ENCODE results near the gene PLAAT3.
"Not testable (repeated sequence)": the region's sequence is repeated elsewhere in the genome, so short reads cannot be mapped to it uniquely, and the experiment has no call there.

Gene PLAAT3

DNA sequence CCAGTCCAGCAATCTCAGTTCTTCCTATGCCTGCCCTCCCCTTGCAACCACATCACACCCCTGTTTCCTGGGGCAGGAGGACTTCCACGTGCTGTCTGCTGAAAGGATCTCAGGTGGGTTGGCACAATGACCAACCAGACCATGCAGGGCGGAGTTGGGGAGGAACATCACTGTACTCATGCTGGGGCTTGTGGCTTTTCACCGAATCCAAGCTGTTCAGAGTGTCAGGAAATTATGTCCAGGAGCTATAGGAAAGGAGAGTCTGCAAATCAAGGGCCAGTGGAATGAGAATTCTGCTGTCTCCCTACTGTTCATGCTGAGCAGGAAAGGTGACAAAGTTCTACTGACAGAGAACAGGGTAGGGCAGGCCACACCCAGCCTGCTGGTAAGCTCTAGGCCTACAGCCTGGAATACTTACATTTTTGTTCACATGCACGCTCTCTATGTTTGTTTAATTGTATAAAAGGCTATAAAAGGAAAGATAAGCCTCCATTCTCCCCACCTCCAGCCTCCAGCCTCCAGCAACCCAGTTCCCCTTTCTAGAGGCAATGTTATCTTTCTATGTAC is 49.4 kb downstream of the PLAAT3 start:
- peak; percentile 53 for DNase-seq

DNA sequence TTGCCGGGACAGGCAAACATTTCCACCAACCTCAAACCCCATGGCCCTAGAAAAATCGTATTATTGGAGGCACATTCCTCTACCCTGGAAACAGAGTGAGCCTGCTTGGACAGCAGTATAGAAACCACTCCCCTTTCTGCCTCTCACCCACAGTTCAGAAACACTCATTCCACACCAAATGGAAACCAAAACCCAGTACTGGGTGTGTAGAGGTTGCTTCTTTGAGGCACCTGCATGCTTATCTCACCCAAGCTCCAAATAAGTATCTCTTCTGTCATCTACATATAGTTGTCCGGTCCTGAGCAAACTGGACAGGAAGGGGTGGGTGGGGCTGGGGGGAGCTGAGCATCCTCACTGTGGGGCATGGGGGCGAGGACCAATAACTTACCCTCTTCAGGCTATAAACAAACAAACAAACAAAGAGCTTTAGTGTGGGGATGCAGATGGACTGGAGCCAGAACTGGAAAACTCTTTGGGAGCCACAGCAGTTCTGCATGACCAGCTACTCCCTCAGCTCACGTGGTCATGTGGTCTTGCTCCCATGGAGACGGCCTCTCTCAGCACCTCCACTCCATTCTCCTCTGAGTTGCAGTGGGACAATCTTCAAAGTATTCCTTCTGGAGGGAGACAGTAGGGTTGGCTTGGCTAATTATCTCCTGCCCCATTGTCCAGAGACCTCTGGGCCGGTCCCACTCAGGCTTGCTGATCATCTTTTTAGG is 50.0 kb downstream of the PLAAT3 start:
- DNase-seq, result peak; percentile 85

DNA sequence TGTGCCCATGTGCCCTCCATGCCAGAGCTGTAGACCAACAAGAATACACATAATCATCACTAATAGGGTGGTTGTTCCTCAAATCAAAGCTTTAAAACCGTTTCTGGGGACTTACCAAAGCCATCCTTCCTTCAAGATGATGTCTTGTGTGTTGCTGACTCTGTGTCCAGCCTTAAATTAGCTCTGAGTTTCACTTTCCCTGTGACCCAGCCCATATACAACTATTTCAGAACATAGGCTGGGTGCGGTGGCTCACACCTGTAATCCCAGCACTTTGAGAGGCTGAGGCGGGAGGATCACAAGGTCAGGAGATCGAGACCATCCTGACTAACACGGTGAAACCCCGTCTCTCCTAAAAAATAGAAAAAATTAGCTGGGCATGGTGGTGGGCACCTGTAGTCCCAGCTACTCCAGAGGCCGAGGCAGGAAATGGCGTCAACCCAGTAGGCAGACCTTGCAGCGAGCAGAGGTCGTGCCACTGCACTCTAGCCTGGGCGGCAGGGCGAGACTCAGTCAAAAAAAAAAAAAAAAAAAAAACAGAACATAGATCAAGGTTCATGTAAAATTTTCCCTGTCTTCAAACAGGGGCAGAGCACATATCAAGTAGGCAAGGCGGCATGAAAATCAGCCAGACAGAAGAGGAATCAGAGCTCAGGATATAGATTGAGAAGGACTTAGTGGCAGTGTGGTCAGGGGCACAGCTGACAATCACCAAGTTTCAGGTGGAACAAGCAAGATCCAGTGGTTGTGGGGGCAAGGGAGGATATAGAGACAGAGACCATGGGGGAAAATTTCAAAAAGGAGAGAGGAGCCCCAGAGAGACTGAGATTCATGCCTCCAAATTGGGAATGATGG is 50.8 kb downstream of the PLAAT3 start, which contains the start of gene PLAAT2:
Gene PLAAT2 (minus strand): TSS at position 179 of the 855 bp plus-strand sequence. CDS start 55 bp downstream, at position 124.
- peak; percentile 68 for DNase-seq

DNA sequence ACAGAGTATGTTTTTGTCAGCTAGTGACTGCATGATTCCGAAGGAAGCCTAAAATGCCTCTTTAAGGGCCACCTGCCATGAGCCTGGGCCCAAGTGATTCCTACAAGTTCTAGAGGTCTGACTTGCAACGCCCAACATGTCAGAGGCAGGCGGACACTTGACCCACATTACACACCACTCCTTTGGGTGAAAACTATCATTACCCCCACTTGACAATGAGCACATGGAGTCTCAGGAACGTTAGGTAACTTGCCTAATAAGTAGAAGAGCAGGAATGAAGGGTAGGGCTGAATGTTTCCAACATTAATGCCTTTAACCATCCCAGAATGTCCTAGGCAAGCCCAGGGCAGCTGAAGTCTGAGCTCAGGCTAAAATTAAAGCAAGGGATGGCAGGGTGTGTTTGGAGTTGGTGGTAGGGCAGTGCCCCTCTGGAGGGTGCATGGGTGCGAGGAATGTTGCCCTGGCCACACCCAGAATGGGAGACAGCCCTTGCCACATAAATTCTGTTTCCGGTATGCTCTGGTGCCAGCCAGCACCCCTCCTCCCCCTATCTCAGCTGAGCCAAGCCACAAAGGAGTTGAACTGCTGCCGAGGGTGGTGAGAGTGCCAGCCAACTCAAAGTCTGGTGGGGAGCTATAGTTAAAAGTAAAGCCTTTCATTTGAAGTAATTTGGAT is 53.6 kb downstream of the PLAAT3 start:
- peak; percentile 78 for DNase-seq

DNA sequence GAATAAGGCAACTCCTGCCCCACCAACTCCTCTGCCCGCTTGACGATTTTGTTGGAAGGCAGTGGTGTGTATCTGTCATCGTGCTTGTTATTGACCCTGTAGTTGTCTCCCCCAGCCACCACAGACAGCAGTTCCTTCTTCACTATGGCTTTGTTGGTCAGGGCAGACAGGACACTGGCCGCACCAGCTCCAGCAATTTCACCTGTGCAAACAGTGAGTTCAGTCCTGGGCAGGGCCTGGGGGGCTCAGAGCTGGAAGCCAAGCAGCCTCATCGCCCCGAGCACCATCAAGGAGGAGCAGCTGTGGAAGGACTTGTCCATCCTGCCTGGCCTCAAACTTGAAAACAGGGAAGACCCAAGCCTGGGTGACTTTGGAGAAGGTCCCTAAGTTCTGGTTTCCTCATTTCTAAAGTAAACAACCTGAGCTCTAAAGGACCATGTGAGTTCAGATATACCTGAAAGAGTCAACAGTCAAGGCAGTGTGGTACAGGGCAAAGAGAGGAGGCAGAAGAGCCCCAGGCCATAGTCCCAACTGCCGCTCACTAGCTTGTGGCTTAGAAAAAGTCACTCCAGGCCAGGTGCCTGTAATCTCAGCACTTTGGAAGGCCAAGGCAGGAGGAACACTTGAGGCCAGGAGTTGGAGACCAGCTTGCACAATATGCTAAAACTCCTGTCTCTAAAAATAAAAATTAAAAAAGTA is 55.6 kb downstream of the PLAAT3 start:
- DNase-seq, result no peak

DNA sequence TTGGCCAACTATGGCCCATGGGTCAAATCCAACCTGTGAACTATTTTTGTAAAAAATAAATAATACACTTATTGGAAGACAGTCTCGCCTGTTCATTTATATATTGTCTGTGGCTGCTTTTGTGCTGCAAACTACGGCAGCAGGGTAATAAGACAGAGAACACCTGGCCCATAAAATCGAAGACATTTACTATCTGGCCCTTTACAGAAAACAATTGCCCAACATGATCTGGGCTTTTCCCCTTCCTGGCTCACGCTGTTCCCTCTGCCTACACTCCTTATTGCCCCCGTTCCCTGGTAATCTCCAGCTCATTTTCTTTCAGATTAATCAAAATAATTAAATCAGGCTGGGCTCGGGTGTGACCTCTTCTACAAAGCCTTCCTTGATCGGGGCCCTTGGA is 56.7 kb downstream of the PLAAT3 start:
- DNase-seq, result no peak

DNA sequence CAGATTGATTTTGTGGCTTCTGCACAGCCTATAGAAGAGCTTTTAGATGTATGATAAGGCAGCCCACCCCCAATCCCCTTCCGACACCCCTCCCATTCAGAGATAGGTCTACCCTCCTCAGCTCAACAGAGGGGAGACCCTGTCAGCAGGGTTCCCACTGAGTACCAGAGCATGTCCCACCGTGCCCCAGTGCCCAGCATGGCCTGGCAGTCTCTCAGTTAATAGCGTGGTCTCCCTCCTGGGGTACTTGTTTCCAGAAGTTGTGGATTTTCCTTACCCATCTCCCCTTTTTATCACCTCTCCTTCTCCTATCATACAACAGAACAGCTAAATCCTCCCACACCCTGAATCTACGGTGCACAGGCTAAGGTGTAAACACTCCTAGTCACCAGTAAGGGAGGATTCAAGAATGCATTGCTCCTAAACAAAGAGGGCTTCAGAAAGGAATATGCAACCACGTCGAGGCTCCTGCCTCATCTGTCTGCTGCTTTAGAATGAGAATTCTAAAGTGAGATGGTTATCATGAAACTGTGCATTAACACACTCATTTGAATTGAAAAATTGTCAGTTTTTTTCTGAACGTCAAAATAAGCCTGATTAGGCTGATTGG is 57.7 kb downstream of the PLAAT3 start:
- DNase-seq, result no peak

DNA sequence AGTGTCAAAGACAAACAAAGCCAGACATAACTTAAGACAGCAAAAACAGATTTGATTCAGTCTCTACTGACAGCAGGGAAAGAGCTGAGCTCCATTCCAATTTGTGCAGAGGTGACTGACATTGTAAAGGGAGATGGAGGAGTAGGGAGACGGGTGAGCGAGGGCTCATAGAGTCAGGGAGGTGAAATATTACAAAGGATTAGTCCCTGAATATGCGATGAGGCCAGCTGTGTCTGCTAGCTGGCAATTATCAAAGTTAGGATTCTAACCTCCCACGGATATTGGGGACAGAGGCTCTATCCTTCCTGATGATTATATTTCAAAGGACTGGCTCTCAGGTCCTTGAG is 59.4 kb downstream of the PLAAT3 start:
- no peak for DNase-seq

DNA sequence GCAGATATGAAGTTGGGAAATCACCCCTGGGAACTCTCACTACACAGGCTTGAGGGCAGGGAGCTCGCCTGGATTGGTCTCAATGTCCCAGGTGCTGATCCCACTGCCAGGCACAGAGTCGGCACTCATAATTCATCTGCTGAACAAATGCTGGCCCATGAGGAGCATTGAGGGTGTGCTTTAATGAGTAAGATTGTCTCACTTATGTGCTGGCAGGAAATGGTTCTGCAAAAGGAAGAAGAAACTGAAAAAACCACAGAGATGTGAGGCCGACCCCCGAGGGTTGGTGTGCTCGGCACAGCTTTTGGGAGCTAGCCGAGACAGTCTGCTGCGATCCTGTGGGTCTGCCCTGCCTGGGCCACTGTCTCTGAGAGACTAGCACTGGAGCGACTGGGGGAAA is 60.5 kb downstream of the PLAAT3 start:
- no peak for DNase-seq

DNA sequence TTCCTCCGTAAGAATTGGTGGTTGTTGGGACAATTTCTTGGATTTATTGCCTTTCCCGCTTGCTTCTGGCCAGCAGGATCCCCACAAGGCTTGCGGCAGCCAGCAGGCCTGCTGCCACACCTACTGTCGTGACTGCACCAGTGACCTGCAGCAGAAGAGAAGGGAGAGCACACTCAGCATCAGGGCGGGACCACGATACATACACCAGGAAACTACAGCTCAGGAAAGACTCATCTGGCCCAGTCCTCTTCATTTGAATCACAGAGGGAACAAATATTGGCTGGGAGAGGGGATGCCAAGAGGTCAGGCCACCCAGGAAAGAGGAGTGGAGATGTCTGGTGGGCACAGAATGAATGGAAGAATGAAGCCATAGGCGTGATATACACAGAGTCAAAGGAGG is 61.3 kb downstream of the PLAAT3 start:
- no peak for DNase-seq

DNA sequence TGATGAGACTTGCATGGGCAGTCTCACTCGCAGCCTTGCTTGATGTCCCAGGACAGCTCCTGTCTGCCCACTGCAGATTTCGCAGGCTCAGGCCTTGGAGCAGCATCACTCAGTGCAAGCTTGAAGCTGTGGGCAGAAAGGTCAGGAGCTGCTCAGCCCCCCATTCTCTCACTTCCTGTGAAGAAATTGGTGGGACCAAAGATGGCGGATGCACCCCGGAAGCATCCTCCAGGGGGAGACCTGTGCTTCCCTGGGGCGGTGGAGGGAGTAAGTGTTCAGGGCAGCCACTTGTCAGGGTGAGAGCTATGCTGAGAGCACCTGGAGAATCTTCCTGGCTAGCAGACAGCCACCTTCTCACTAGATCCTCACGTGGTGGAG is 62.4 kb downstream of the PLAAT3 start:
- no peak for DNase-seq

DNA sequence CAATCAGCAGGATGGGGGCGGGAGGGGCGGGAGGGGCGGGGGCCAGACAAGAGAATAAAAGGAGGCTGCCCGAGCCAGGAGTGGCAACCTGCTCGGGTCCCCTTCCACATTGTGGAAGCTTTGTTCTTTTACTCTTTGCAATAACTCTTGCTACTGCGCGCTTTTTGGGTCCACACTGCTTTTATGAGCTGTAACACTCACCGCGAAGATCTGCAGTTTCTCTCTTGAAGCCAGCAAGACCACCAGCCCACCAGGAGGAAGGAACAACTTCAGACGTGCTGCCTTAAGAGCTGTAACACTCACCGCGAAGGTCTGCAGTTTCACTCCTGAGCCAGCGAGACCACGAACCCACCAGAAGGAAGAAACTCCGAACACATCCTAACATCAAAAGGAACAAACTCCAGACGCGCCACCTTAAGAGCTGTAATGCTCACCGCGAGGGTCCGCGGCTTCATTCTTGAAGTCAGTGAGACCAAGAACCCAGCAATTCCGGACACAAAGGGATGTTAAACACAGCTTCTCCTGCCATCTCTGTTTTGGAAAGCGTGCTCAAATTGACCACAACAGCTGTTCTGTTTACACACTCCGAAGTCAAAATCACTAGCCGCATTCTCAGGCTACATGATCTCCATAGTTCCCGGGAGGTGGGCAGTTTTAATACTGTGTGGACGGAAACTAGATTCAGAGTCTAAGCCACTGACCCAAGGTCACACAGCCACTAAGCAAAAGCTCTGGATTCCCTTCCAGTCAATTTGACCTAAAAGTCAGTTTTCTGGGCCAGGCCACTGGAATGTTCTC is 62.9 kb downstream of the PLAAT3 start:
- DNase-seq, result no peak

DNA sequence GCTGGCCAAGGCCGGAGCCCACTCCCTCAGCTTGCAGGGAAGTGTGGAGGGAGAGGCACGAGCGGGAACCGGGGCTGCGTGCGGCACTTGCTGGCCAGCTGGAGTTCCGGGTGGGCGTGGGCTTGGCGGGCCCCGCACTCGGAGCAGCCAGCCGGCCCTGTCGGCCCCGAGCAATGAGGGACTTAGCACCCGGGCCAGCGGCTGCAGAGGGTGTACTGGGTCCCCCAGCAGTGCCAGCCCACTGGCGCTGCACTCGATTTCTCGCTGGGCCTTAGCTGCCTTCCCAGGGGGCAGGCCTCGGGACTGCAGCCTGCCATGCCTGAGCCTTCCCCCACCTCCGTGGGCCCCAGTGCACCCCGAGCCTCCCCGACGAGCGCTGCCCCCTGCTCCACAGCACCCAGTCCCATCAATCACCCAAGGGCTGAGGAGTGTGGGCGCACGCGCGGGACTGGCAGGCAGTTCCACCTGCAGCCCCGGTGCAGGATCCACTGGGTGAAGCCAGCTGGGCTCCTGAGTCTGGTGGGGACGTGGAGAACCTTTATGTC is 64.0 kb downstream of the PLAAT3 start:
- not testable (repeated sequence) for DNase-seq

DNA sequence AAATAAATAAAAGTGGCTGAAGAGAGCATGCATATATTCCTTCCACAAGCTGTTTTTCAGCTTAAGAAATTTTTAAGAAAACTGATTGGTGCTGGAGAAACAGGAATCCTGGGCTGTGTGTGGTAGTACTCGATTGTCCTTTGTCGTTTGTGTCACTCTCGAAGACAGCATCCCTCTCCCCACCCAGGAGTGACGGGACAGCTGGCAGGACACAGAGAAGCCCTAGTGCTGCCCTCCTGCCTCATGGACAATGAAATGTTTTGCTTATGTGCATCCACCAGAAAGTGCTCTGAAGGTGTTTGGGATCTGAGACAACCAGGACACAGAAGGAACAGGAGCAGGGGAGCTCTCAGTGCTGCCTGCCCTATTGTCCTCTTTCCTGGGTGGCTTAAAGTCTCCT is 64.8 kb downstream of the PLAAT3 start:
- no peak for DNase-seq

DNA sequence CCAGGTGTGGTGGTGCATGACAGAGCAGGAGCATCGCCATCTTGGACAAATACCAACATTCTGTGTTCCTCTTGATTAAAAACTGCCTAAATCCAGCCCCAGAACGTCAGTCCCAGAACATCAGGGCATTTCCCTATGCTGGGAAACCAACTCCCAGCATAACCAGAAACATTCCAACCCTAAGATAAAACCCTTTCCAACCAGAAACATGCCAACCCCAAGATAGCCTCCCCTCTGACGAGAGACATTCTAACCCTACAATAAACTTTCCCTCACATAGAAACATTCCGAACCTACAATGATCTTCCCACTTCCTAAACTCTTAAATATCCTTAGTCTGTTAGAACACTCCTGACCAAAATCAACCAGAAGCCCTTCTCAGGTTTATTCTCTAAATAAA is 66.1 kb downstream of the PLAAT3 start:
- DNase-seq, result no peak

DNA sequence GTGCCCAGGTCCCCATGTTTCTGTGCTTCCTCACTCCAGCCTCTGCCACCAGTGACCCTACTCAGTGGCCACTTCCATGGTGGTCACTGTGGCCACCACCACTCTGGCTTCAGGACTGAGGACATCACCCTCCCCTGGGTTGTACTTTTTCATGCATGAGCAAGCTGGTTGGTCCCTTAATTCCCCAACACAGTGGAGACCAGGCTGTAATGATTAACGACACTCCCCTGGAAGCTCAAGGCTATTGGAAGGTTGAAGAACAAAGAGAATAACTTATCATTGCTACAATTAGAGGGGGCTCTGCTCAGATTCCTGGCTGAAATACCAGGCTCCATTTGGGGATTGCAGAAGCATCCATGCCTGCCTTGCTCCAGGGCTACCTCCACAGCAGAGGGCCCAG is 67.2 kb downstream of the PLAAT3 start:
- no peak for DNase-seq

DNA sequence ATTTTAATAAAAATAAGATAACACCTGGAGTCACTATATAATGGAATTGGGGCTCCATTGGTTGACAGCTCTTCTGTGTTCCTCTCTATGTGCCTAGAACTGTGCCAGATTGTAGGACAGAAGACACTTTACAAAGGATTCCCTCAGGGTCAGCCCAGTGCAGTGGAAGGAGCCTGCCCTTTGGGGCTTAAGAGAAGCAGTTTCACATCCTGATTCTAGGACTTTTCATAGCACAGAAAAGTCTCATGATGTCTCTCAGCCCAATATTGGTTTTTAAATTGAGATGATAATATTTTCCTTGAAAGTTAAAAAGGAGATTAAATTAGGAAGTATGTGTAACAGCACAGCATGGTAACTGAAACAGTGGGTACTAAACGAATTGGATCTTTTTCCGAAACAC is 70.5 kb downstream of the PLAAT3 start:
- peak; percentile 62 for DNase-seq

DNA sequence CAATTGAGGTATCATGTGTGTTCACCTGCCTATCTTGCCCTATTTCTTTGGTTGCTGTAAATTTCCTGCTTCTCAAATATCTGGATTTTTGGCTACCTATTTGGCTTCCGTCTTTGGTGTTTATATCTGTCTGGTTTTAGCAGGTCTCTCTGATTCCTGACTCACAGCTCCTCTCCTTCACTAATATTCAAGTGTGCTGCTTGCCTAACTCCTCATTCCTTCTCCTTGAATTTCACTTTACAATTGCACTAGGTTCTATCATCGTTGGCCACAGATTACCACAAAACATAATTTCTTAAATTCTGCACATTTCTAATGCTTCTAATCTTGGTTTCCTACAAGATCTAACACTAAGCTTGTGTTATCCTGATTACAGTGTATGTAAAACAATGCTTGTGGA is 71.7 kb downstream of the PLAAT3 start:
- DNase-seq, result not testable (repeated sequence)

DNA sequence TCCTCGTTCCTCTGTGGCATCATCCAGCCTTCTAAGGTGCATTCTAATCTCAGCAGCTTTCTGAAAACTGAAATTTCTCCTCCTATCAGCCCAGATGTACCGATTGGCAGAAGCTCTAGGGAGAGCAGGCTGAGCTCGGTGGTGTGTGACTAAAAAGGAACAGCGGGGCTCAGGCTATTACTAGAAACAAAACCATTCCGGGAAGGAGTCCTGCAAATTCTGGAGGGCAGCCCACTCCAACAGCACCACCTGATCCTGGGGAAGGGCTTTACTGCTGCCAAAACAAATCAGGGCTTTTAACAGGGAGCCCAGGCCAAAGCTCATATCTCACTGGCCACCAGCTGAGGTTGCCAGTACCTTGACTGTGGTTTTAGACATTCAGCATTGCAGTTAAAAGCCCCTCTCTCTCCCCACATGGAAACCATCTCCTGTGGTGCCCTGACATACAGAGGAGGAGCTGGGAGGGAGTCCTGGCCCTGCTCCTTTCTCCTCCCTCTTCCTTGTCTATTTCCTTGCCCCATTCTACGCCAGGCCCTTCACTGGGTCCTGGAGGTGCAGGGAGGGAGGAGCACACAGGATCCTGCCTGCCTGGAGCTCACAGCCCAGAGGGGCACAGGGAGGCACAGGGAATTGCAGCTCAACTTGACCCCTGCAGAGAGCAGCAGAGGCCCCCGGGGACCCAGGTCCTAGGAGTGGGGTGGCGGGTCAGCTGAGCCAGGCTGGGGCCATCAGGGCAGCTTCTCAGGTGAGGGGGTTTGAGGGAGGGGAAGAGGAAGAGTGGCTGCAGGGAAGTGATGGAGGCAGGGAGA is 76.7 kb downstream of the PLAAT3 start:
- DNase-seq, result no peak

DNA sequence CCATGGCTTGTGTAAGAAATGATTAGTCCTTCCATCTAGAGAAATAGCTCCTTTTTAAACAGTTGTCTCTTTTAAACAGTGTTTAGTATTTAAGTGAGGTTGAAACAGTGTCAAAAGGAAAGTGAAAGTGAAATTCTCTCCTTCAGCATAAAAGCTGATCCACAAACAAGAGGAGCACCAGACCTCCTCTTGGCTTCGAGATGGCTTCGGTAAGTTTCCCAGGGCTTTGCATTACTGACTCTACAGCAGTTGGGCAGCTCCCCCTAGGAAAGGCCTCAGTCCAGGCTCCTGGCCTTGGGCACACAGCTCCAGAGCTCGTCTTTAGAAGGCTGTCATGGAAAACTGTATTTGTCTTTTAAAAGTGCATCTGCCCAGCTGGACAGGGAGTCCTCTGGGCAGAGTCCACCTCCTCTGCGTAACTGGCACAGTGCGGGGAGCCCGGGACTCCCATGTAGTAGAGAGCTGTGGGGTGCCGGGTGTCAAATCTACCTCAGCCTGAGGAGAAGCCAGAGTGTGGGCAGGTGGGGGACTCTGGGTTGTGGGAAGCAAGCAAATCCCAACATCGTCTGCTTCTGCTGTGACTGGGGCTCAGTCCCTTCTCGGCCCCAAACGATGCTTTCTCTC is 77.5 kb downstream of the PLAAT3 start, which contains the start of gene PLAAT4:
Gene PLAAT4 (plus strand): TSS at position 140 of the 624 bp plus-strand sequence. CDS start 61 bp downstream, at position 201.
- DNase-seq, result peak; percentile 75

Data from RPMI8226 (cell line).